Measurements from ENCODE around the gene TMEM88. TPM values are rescaled to one million over a fixed set of nuclear protein-coding genes. Genes with fewer than 3 reads are reported as not detected.

Gene TMEM88
- total RNA-seq, 1 experiment from 2014 or later: 11.3 TPM

- Histone ChIP-seq H4K91ac (ENCODE audit: insufficient read length, low read depth, low read length) (no peak overlapping the region), H3K23ac (ENCODE audit: insufficient read length, low read depth, low read length) (no peak overlapping the region), H2BK120ac (ENCODE audit: low read depth, low read length, poor library complexity, severe bottlenecking) (no peak overlapping the region), H3K79me1 (ENCODE audit: insufficient read depth, low read depth, low read length, poor library complexity, severe bottlenecking) (no peaks in the 10 kb centered on the region), H3K27ac (ENCODE audit: insufficient read length, low read depth, low read length) (no peak overlapping the region), H3K23me2 (ENCODE audit: insufficient read length, low read depth, low read length, poor library complexity, severe bottlenecking) (no peaks in the 10 kb centered on the region), H3T11ph (ENCODE audit: low read length) (no peak overlapping the region), H2BK12ac (ENCODE audit: insufficient read length, low read depth, low read length) (no peak overlapping the region), H3K56ac (ENCODE audit: insufficient read length, low read depth, low read length) (no peak overlapping the region), H2AFZ (ENCODE audit: low read length) (no peak overlapping the region), H2BK5ac (ENCODE audit: insufficient read length, low read length) (no peak overlapping the region), H3K27me3 (ENCODE audit: insufficient read depth, low read length) (no peaks in the 10 kb centered on the region), H2BK20ac (ENCODE audit: low read depth, low read length, poor library complexity, severe bottlenecking) (no peak overlapping the region), H3K18ac (ENCODE audit: insufficient read length, low read depth, low read length) (no peak overlapping the region), H2BK15ac (ENCODE audit: low read depth, low read length) (no peak overlapping the region), H3K4me1 (ENCODE audit: insufficient read depth, low read length) (no peaks in the 10 kb centered on the region), H4K20me1 (ENCODE audit: control insufficient read depth, insufficient read depth, insufficient read length) (no peaks in the 10 kb centered on the region), H3K9me3 (ENCODE audit: control insufficient read depth, low read depth, low read length) (no peaks in the 10 kb centered on the region), H3K4me2 (ENCODE audit: insufficient read depth, insufficient read length, low read length) (no peak overlapping the region), H3K4ac (ENCODE audit: low read depth, low read length) (no peak overlapping the region), H2AK5ac (ENCODE audit: insufficient read length, low read length) (no peak overlapping the region), H4K5ac (ENCODE audit: insufficient read length, low read depth, low read length) (no peak overlapping the region), H4K8ac (replicated peaks; ENCODE audit: insufficient read length, low read depth, low read length) (no peak overlapping the region), H3K14ac (ENCODE audit: insufficient read depth, low read length) (no peak overlapping the region), H3K9ac (ENCODE audit: extremely low read depth, insufficient read length, low read length) (no peak overlapping the region), H3K79me2 (ENCODE audit: insufficient read depth, low read length) (no peaks in the 10 kb centered on the region)
- Mint-ChIP-seq H3K4me1 (peaks cover 0 to 3% of the 10 kb centered on the region in 2 experiments; a peak in 1 of 4 replicates), H3K9me3 (no peaks in the 10 kb centered on the region), H3K27me3 (ENCODE audit: low read depth) (no peaks in the 10 kb centered on the region), H3K36me3 (ENCODE audit: insufficient read depth in 1 of 3, low read depth in 3 of 3) (peaks cover 0 to 6% (median 0%) of the 10 kb centered on the region in 3 experiments; a peak in 1 of 7 replicates), H3K4me3 (no peak overlapping the region), H3K27ac (peak overlapping the region in 1 of 3 experiments; percentile 5; a peak in 1 of 7 replicates)
- DNase-seq: no peak
- no peak for TF ChIP-seq CTCF (conservative IDR thresholded peaks at IDR 0.05)
- no CpG with 5 or more reads among the region's 4 CpGs for WGBS (ENCODE audit: extremely low coverage, insufficient read length, low lambda C conversion rate)
These were observed 18.2 kb downstream of the TMEM88 start for GRCh38 chr17:7873051-7873450.
